HL-60 (cell line): ENCODE data around the gene DOCK2.
"Not testable (repeated sequence)": the region's sequence is repeated elsewhere in the genome, so short reads cannot be mapped to it uniquely, and the experiment has no call there.

Source experiments
- DNase-seq, 2 experiments: peaks; one replicate each; pipeline ENCODE4 v3.0.0-alpha.2; 2010 to 2020; ENCODE audit warnings: low read depth in 1 of 2, low spot score in 1 of 2
- H3K27ac ChIP-seq: fragments of 250-450 bp; sonication (Bioruptor Pico); replicated peaks from 2 replicates; pipeline ENCODE4 v1.5.1; 2020; ENCODE audit warnings: mild to moderate bottlenecking, moderate library complexity
- H3K27me3 ChIP-seq: fragments of 250-450 bp; sonication (Bioruptor Pico); 2 replicates; pipeline ENCODE4 v1.5.1; 2021; ENCODE audit warnings: mild to moderate bottlenecking, moderate library complexity; ENCODE audit not compliant: insufficient read depth, poor library complexity, severe bottlenecking
- H3K4me3 ChIP-seq: replicated peaks from 2 replicates; pipeline ENCODE4 v1.5.1; 2011; ENCODE audit warnings: mild to moderate bottlenecking, control low read depth, low read length; ENCODE audit not compliant: insufficient read depth
- CTCF ChIP-seq: IDR thresholded peaks from one replicate; pipeline ENCODE4 v1.5.1; 2011; ENCODE audit warnings: low read length, control low read depth, inconsistent platforms; ENCODE audit not compliant: insufficient read depth
- GABPA ChIP-seq: IDR thresholded peaks from 2 replicates; pipeline ENCODE4 v1.6.1; 2012; ENCODE audit warnings: low read depth
- POLR2AphosphoS5 ChIP-seq: IDR thresholded peaks from 2 replicates; pipeline ENCODE4 v1.6.1; 2012; ENCODE audit warnings: low read depth
- REST ChIP-seq: IDR thresholded peaks from 2 replicates; pipeline ENCODE4 v1.6.1; 2012; ENCODE audit warnings: low read depth; ENCODE audit not compliant: insufficient replicate concordance
- SPI1 ChIP-seq: IDR thresholded peaks from 2 replicates; pipeline ENCODE4 v1.6.1; 2012; ENCODE audit warnings: low read depth, mild to moderate bottlenecking, borderline replicate concordance

DOCK2 gene

GRCh38 chr5:169805937-169806700 lies 169.0 kb downstream of the DOCK2 start:
- no peak for TF ChIP-seq GABPA
- no peak for TF ChIP-seq CTCF
- no peak for TF ChIP-seq POLR2AphosphoS5
- TF ChIP-seq SPI1, result no peak
- TF ChIP-seq REST, result no peak
- DNase-seq, result no peak
- Histone ChIP-seq H3K4me3 (no peak overlapping the region), H3K27ac (no peak overlapping the region), H3K27me3 (no peaks in the 10 kb centered on the region)

- Histone ChIP-seq H3K27me3 (no peaks in the 10 kb centered on the region), H3K27ac (no peak overlapping the region), H3K4me3 (no peak overlapping the region)
- no peak for DNase-seq
- TF ChIP-seq POLR2AphosphoS5, result no peak
- no peak for TF ChIP-seq SPI1
- no peak for TF ChIP-seq REST
- TF ChIP-seq GABPA, result no peak
- no peak for TF ChIP-seq CTCF
Observed at GRCh38 chr5:169808118-169808581, 171.1 kb downstream of the DOCK2 start.

GRCh38 chr5:169808880-169809279 lies 171.8 kb downstream of the DOCK2 start:
- H3K27me3 ChIP-seq, H3K27ac ChIP-seq, DNase-seq, H3K4me3 ChIP-seq: not testable (repeated sequence)

GRCh38 chr5:169809281-169809680 lies 172.2 kb downstream of the DOCK2 start:
- H3K4me3 ChIP-seq, result no peak overlapping the region
- H3K27me3 ChIP-seq, result no peaks in the 10 kb centered on the region
- H3K27ac ChIP-seq, result no peak overlapping the region
- no peak for DNase-seq
- TF ChIP-seq CTCF, result no peak
- no peak for TF ChIP-seq REST
- no peak for TF ChIP-seq SPI1
- no peak for TF ChIP-seq POLR2AphosphoS5
- no peak for TF ChIP-seq GABPA
